HCT116 (cell line): ENCODE results near the gene GMPPB. TPM values are rescaled to one million over a fixed set of nuclear protein-coding genes. Genes with fewer than 3 reads are reported as not detected.

Experiments
- ATAC-seq: fragments of 200-7000 bp; cut with Tn5 transposase; 2 replicates; pipeline ENCODE4 v1.9.1; 2020; ENCODE audit warnings: mild to moderate bottlenecking, moderate library complexity
- BruUV-seq: library from RNA; stranded (reverse); fragments of 400-500 nt; replicated peaks from 2 replicates; lab custom pipeline; 2021; lab: Mats Ljungman, UMichigan
- CTCF ChIA-PET: fragments of 300-600 bp; sonication (Branson Sonifier 250); formaldehyde crosslinking; loops from one replicate; lab custom pipeline; 2021; ENCODE audit warnings: antibody characterized with exemption; lab: Charles Lee
- POLR2A ChIA-PET: fragments of 300-600, 350-600 bp; sonication (Branson Sonifier 250); formaldehyde crosslinking; loops from one replicate; lab custom pipeline; 2021; ENCODE audit warnings: antibody characterized with exemption; lab: Charles Lee
- RAD21 ChIA-PET, 2 experiments: fragments of 300-600 bp; sonication (Branson Sonifier 250); formaldehyde crosslinking; loops; one replicate each; lab custom pipeline; 2023; ENCODE audit warnings: low total read pairs in 2 of 2; ENCODE audit not compliant: uncharacterized antibody in 2 of 2, unreplicated experiment in 2 of 2, low non-redundant PET in 1 of 2; lab: Charles Lee
- DNase-seq: peaks from one replicate; pipeline ENCODE4 v3.0.0-alpha.2; 2010; ENCODE audit warnings: low read depth, low spot score
- H2AFZ ChIP-seq: fragments of 200-600 bp; shearing (Covaris generic), sonication (generic); 2 replicates; pipeline ENCODE4 v1.6.1; 2017; ENCODE audit warnings: low read depth, mixed run types, mixed read lengths, antibody characterized with exemption, low read length; ENCODE audit not compliant: poor library complexity, severe bottlenecking
- H3K27ac ChIP-seq: 2 replicates; pipeline ENCODE4 v1.5.1; 2012; ENCODE audit warnings: low read depth, low read length
- H3K27me3 ChIP-seq: fragments of 200-600 bp; sonication (generic); 2 replicates; pipeline ENCODE4 v1.6.1; 2016; ENCODE audit warnings: mixed run types, low read length, mixed read lengths; ENCODE audit not compliant: insufficient read depth
- H3K36me3 ChIP-seq, 2 experiments: fragments of 200-500 bp in 1 of 2; fragments of 200-600 bp in 1 of 2; sonication (Bioruptor generic) in 1 of 2; sonication (generic) in 1 of 2; 2 replicates each; pipeline versions ENCODE4 v1.5.1 to v1.6.1; 2014 to 2016; ENCODE audit warnings: low read length in 2 of 2, inconsistent platforms in 1 of 2, mixed read lengths in 1 of 2, mixed run types in 1 of 2; ENCODE audit not compliant: insufficient read depth in 2 of 2, control insufficient read depth in 1 of 2
- H3K4me1 ChIP-seq, 2 experiments: fragments of 200-600 bp in 1 of 2; sonication (generic) in 1 of 2; 2 replicates each; pipeline versions ENCODE4 v1.5.1 to v1.6.1; 2012 to 2017; ENCODE audit warnings: low read length in 2 of 2, inconsistent platforms in 1 of 2, mild to moderate bottlenecking in 1 of 2, mixed read lengths in 1 of 2, mixed run types in 1 of 2, moderate library complexity in 1 of 2; ENCODE audit not compliant: insufficient read depth in 2 of 2, control insufficient read depth in 1 of 2
- H3K4me2 ChIP-seq: fragments of 200-600 bp; sonication (generic); 2 replicates; pipeline ENCODE4 v1.6.1; 2017; ENCODE audit warnings: mixed run types, low read length, mixed read lengths
- H3K4me3 ChIP-seq, 2 experiments: fragments of 200-600 bp in 1 of 2; sonication (generic) in 1 of 2; replicated peaks in 1 of 2; 2 replicates each; pipeline ENCODE4 v1.5.1; 2011 to 2016; ENCODE audit warnings: low read length in 2 of 2, control low read depth in 1 of 2, low read depth in 1 of 2, mild to moderate bottlenecking in 1 of 2, mixed read lengths in 1 of 2, mixed run types in 1 of 2
- H3K79me2 ChIP-seq: fragments of 200-600 bp; sonication (generic); 2 replicates; pipeline ENCODE4 v1.6.1; 2017; ENCODE audit warnings: mild to moderate bottlenecking, mixed run types, low read length, moderate library complexity, mixed read lengths; ENCODE audit not compliant: insufficient read depth
- H3K9ac ChIP-seq: fragments of 200-600 bp; sonication (generic); 2 replicates; pipeline ENCODE4 v1.6.1; 2016; ENCODE audit warnings: low read length, mixed read lengths
- H3K9me2 ChIP-seq: fragments of 200-600 bp; sonication (generic), shearing (Covaris generic); 2 replicates; pipeline ENCODE4 v1.6.1; 2017; ENCODE audit warnings: mixed run types, mild to moderate bottlenecking, moderate library complexity; ENCODE audit not compliant: insufficient read depth
- H3K9me3 ChIP-seq, 2 experiments: fragments of 200-500 bp in 1 of 2; fragments of 200-600 bp in 1 of 2; sonication (Bioruptor generic) in 1 of 2; sonication (generic) in 1 of 2; 2 replicates each; pipeline ENCODE4 v1.6.1; 2014 to 2017; ENCODE audit warnings: low read length in 2 of 2, mixed read lengths in 2 of 2, inconsistent platforms in 1 of 2, low read depth in 1 of 2, mild to moderate bottlenecking in 1 of 2, mixed run types in 1 of 2, moderate library complexity in 1 of 2; ENCODE audit not compliant: control insufficient read depth in 1 of 2, insufficient read depth in 1 of 2
- H4K20me1 ChIP-seq: fragments of 200-600 bp; sonication (generic), shearing (Covaris generic); 2 replicates; pipeline ENCODE4 v1.6.1; 2017; ENCODE audit warnings: mixed run types, mild to moderate bottlenecking, moderate library complexity; ENCODE audit not compliant: insufficient read depth
- EZH2phosphoT487 ChIP-seq: fragments of 200-600 bp; IDR thresholded peaks from 2 replicates; pipeline ENCODE4 v1.6.1; 2018; ENCODE audit warnings: antibody characterized with exemption, borderline replicate concordance
- REST ChIP-seq: IDR thresholded peaks from 2 replicates; pipeline ENCODE4 v1.6.1; 2012; ENCODE audit warnings: low read depth
- SIN3A ChIP-seq: IDR thresholded peaks from 2 replicates; pipeline ENCODE4 v1.6.1; 2012; ENCODE audit warnings: low read depth
- SP1 ChIP-seq: IDR thresholded peaks from 2 replicates; pipeline ENCODE4 v1.6.1; 2012; ENCODE audit warnings: low read depth
- ZFX ChIP-seq: fragments of 450-650 bp; IDR thresholded peaks from 2 replicates; pipeline ENCODE4 v1.6.1; 2017
- ZNF274 ChIP-seq: fragments of 200-500 bp; sonication (Bioruptor generic); IDR thresholded peaks from 2 replicates; pipeline ENCODE4 v1.6.1; 2014; ENCODE audit warnings: mild to moderate bottlenecking, low read depth, low read length, inconsistent platforms
- intact Hi-C: fragments of 100-400 bp; cut with micrococcal nuclease; formaldehyde crosslinking; loops from 2 replicates; pipeline ENCODE4 v1.10.0; 2022
- total RNA-seq: library from RNA; stranded (reverse); gene quantifications from one replicate; pipeline ENCODE4 v1.2.1, GENCODE V29; 2021; ENCODE audit not compliant: unreplicated experiment

The GMPPB gene
- total RNA-seq, 1 experiment from 2014 or later: 24.1 TPM

- Histone ChIP-seq H3K27ac (no peak overlapping the region), H3K36me3 (no peaks in the 10 kb centered on the region), H3K4me1 (no peaks in the 10 kb centered on the region), H4K20me1 (peaks cover 4% of the 10 kb centered on the region), H3K9me3 (no peaks in the 10 kb centered on the region), H3K27me3 (no peaks in the 10 kb centered on the region), H3K9ac (no peak overlapping the region), H3K79me2 (peaks cover 77% of the 10 kb centered on the region), H2AFZ (no peak overlapping the region), H3K4me2 (no peak overlapping the region), H3K9me2 (no peaks in the 10 kb centered on the region), H3K4me3 (no peak overlapping the region)
- ChIA-PET POLR2A (no interaction called here), CTCF (no interaction called here), RAD21 (no interaction called here)
- TF ChIP-seq REST (no peak), SP1 (no peak), ZFX (no peak), EZH2phosphoT487 (no peak)
- DNase-seq (no peak), ATAC-seq (no peak)
- no TSS peak for BruUV-seq
- intact Hi-C loops: no loop called here
Observed at GRCh38 chr3:49759226-49759625, 35.5 kb upstream of the GMPPB start.

- CTCF ChIA-PET: no interaction called here
- Histone ChIP-seq H3K4me1 (no peaks in the 10 kb centered on the region), H3K36me3 (no peaks in the 10 kb centered on the region), H3K4me2 (no peak overlapping the region), H3K4me3 (no peak overlapping the region), H3K9ac (no peak overlapping the region), H3K27me3 (no peaks in the 10 kb centered on the region), H4K20me1 (peaks cover 8% of the 10 kb centered on the region), H3K9me3 (no peaks in the 10 kb centered on the region), H3K79me2 (peaks cover 76% of the 10 kb centered on the region), H3K9me2 (no peaks in the 10 kb centered on the region), H3K27ac (no peak overlapping the region), H2AFZ (no peak overlapping the region)
- no TSS peak for BruUV-seq
- ATAC-seq: no peak
- intact Hi-C loops: no loop called here
- RAD21 ChIA-PET: no interaction called here
- POLR2A ChIA-PET: no interaction called here
- no peak for DNase-seq
- TF ChIP-seq SIN3A: no peak
- TF ChIP-seq ZNF274: no peak
Observed at GRCh38 chr3:49757197-49757596, 33.4 kb upstream of the GMPPB start.
